Endothelial cell (in vitro differentiated cells): ENCODE results near the gene FAM107B. TPM values are rescaled to one million over a fixed set of nuclear protein-coding genes. Genes with fewer than 3 reads are reported as not detected.
"Not testable (repeated sequence)": the region's sequence is repeated elsewhere in the genome, so short reads cannot be mapped to it uniquely, and the experiment has no call there.

ENCODE experiments used
- DNase-seq: peaks from one replicate; pipeline ENCODE4 v3.0.0; 2021; ENCODE audit warnings: low spot score
- H3K27ac Mint-ChIP-seq: one replicate; pipeline ENCODE4 v1.8.0; 2021; ENCODE audit warnings: mixed read lengths, inconsistent platforms; ENCODE audit not compliant: unreplicated experiment
- H3K27me3 Mint-ChIP-seq: one replicate; pipeline ENCODE4 v1.8.0; 2021; ENCODE audit warnings: mild to moderate bottlenecking, moderate library complexity, mixed read lengths, inconsistent platforms; ENCODE audit not compliant: unreplicated experiment
- H3K36me3 Mint-ChIP-seq: one replicate; pipeline ENCODE4 v1.8.0; 2021; ENCODE audit warnings: mild to moderate bottlenecking, low read depth, mixed read lengths, inconsistent platforms; ENCODE audit not compliant: unreplicated experiment
- H3K4me1 Mint-ChIP-seq: one replicate; pipeline ENCODE4 v1.8.0; 2021; ENCODE audit warnings: mild to moderate bottlenecking, mixed read lengths, inconsistent platforms; ENCODE audit not compliant: unreplicated experiment
- H3K4me3 Mint-ChIP-seq: one replicate; pipeline ENCODE4 v1.8.0; 2021; ENCODE audit warnings: mild to moderate bottlenecking, mixed read lengths, inconsistent platforms; ENCODE audit not compliant: unreplicated experiment
- H3K9me3 Mint-ChIP-seq: one replicate; pipeline ENCODE4 v1.8.0; 2021; ENCODE audit warnings: mixed read lengths, inconsistent platforms; ENCODE audit not compliant: unreplicated experiment
- CTCF ChIP-seq: fragments of 200-600 bp; sonication (generic); IDR thresholded peaks from one replicate; pipeline ENCODE4 v1.5.0; 2021; ENCODE audit warnings: antibody characterized with exemption; ENCODE audit not compliant: unreplicated experiment
- total RNA-seq: library from RNA; stranded (reverse); fragmentation: NEBNext Ultra II Directional; extraction: Animal tissue kit (Norgen Biotek cat#: 25700); gene quantifications from one replicate; pipeline ENCODE4 v1.2.1, GENCODE V29; 2021; ENCODE audit not compliant: unreplicated experiment

Gene FAM107B
- total RNA-seq, 1 donor from 2014 or later, result 462 TPM

GRCh38 chr10:14595526-14596182 is 179.0 kb downstream of the FAM107B start:
- Mint-ChIP-seq H3K36me3 (peaks cover 58% of the 10 kb centered on the region), H3K4me3 (peak overlapping the region; percentile 82), H3K4me1 (peaks cover 78% of the 10 kb centered on the region), H3K27me3 (peaks cover 10% of the 10 kb centered on the region), H3K9me3 (no peaks in the 10 kb centered on the region), H3K27ac (peak overlapping the region; percentile 43)
- TF ChIP-seq CTCF, result no peak
- no peak for DNase-seq

GRCh38 chr10:14594878-14595525 is 179.7 kb downstream of the FAM107B start:
- no peaks in the 10 kb centered on the region for H3K9me3 Mint-ChIP-seq
- H3K4me1 Mint-ChIP-seq, result peaks cover 79% of the 10 kb centered on the region
- H3K4me3 Mint-ChIP-seq, result peak overlapping the region; percentile 32
- peaks cover 9% of the 10 kb centered on the region for H3K27me3 Mint-ChIP-seq
- DNase-seq, result no peak
- H3K27ac Mint-ChIP-seq, result peak overlapping the region; percentile 1
- no peak for TF ChIP-seq CTCF
- H3K36me3 Mint-ChIP-seq, result peaks cover 61% of the 10 kb centered on the region

GRCh38 chr10:14593806-14594205 is 180.9 kb downstream of the FAM107B start:
- no peaks in the 10 kb centered on the region for H3K9me3 Mint-ChIP-seq
- H3K27ac Mint-ChIP-seq, result no peak overlapping the region
- no peak for TF ChIP-seq CTCF
- peaks cover 83% of the 10 kb centered on the region for H3K4me1 Mint-ChIP-seq
- DNase-seq, result no peak
- no peak overlapping the region for H3K4me3 Mint-ChIP-seq
- peaks cover 51% of the 10 kb centered on the region for H3K36me3 Mint-ChIP-seq
- peaks cover 8% of the 10 kb centered on the region for H3K27me3 Mint-ChIP-seq

- Mint-ChIP-seq H3K4me1 (peaks cover 86% of the 10 kb centered on the region), H3K36me3 (peaks cover 47% of the 10 kb centered on the region), H3K27me3 (peaks cover 11% of the 10 kb centered on the region), H3K27ac (no peak overlapping the region), H3K9me3 (no peaks in the 10 kb centered on the region), H3K4me3 (peak overlapping the region; percentile 39)
- TF ChIP-seq CTCF, result no peak
- no peak for DNase-seq
These were observed 182.1 kb downstream of the FAM107B start for GRCh38 chr10:14592566-14592965.

GRCh38 chr10:14592026-14592425 is 182.7 kb downstream of the FAM107B start:
- DNase-seq, result no peak
- peaks cover 10% of the 10 kb centered on the region for H3K27me3 Mint-ChIP-seq
- TF ChIP-seq CTCF, result no peak
- H3K4me1 Mint-ChIP-seq, result peaks cover 86% of the 10 kb centered on the region
- no peak overlapping the region for H3K4me3 Mint-ChIP-seq
- H3K36me3 Mint-ChIP-seq, result peaks cover 44% of the 10 kb centered on the region
- no peaks in the 10 kb centered on the region for H3K9me3 Mint-ChIP-seq
- no peak overlapping the region for H3K27ac Mint-ChIP-seq

GRCh38 chr10:14588938-14589294 is 185.8 kb downstream of the FAM107B start:
- not testable (repeated sequence) for DNase-seq, H3K4me3 Mint-ChIP-seq, H3K9me3 Mint-ChIP-seq, H3K27ac Mint-ChIP-seq
- H3K36me3 Mint-ChIP-seq, result peaks cover 37% of the 10 kb centered on the region
- H3K4me1 Mint-ChIP-seq, result peaks cover 89% of the 10 kb centered on the region
- H3K27me3 Mint-ChIP-seq, result peaks cover 12% of the 10 kb centered on the region
